ENCODE measurements around the gene MSH2.
"Not testable (repeated sequence)": the region's sequence is repeated elsewhere in the genome, so short reads cannot be mapped to it uniquely, and the experiment has no call there.

MSH2 gene

DNA sequence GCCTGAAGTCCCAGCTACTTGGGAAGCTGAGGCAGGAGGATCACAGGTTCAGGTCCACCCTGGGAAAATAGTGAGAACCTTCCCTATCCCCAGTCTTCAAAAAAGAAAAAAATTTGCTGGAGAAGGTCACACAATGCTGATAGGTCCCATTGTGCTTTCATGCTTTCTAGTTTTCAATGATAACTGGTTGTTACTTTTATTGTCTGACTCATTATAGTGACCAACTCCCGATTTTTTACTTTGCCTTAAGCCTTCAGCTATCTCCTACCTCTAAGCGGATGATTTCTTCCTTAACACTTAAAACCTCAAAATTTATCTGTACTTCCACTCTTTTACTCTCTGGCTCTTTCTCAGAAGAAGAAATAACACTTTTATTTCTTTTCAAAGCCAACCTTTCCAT, 17.3 kb downstream of the MSH2 start:
- TF ChIP-seq, protein P1, sequence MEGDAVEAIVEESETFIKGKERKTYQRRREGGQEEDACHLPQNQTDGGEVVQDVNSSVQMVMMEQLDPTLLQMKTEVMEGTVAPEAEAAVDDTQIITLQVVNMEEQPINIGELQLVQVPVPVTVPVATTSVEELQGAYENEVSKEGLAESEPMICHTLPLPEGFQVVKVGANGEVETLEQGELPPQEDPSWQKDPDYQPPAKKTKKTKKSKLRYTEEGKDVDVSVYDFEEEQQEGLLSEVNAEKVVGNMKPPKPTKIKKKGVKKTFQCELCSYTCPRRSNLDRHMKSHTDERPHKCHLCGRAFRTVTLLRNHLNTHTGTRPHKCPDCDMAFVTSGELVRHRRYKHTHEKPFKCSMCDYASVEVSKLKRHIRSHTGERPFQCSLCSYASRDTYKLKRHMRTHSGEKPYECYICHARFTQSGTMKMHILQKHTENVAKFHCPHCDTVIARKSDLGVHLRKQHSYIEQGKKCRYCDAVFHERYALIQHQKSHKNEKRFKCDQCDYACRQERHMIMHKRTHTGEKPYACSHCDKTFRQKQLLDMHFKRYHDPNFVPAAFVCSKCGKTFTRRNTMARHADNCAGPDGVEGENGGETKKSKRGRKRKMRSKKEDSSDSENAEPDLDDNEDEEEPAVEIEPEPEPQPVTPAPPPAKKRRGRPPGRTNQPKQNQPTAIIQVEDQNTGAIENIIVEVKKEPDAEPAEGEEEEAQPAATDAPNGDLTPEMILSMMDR (IDR thresholded peaks at IDR 0.05; ENCODE audit: insufficient read depth, low read length, poor library complexity, severe bottlenecking): no peak
- Histone ChIP-seq H3K27me3 (replicated peaks; ENCODE audit: control insufficient read depth, insufficient read depth, low read length) (no peaks in the 10 kb centered on the region), H3K4me3 (replicated peaks; ENCODE audit: low read depth, low read length) (no peak overlapping the region), H3K36me3 (ENCODE audit: control insufficient read depth, insufficient read depth, low read length) (peaks cover 4% of the 10 kb centered on the region)
- DNase-seq (ENCODE audit: extremely low read depth, insufficient read length): no peak

DNA sequence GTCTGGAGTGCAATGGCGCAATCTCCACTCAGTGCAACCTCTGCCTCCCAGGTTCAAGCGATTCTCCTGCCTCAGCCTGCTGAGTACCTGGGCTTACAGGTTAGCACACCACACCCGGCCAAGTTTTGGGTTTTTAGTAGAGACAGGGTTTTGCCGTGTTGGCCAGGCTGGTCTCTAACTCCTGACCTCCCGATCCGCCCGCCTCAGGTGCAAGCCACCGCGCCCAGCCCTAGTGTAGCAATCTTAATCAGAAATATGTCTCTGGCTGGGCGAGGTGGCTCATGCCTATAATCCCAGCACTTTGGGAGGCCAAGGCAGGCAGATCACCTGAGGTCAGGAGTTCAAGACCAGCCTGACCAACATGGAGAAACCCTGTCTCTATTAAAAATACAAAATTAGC, 17.7 kb downstream of the MSH2 start:
- not testable (repeated sequence) for DNase-seq (ENCODE audit: extremely low read depth, insufficient read length); H3K4me3 ChIP-seq (replicated peaks; ENCODE audit: low read depth, low read length); H3K27me3 ChIP-seq (replicated peaks; ENCODE audit: control insufficient read depth, insufficient read depth, low read length); H3K36me3 ChIP-seq (ENCODE audit: control insufficient read depth, insufficient read depth, low read length)

DNA sequence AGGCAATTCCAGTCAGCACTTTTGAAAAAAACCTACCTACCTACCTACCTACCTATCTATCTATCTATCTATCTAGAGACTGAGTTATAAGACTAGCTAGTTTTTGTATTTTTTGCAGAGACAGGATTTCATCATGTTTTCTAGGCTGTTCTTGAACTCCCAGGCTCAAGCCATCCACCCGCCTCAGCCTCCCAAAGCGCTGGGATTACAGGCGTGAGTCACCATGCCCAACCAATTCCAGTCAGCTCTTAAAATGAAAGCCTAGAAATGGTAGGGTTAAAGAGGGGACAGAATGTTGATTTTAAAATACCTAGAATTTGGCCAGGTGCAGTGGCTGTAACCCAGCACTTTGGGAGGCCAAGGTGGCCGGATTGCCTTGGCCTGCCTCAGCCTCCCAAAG, 19.1 kb downstream of the MSH2 start:
- H3K27me3 ChIP-seq (replicated peaks; ENCODE audit: control insufficient read depth, insufficient read depth, low read length): no peaks in the 10 kb centered on the region
- H3K36me3 ChIP-seq (ENCODE audit: control insufficient read depth, insufficient read depth, low read length): peaks cover 2% of the 10 kb centered on the region
- DNase-seq (ENCODE audit: extremely low read depth, insufficient read length): no peak
- TF ChIP-seq, protein P1 (IDR thresholded peaks at IDR 0.05; ENCODE audit: insufficient read depth, low read length, poor library complexity, severe bottlenecking): no peak
- no peak overlapping the region for H3K4me3 ChIP-seq (replicated peaks; ENCODE audit: low read depth, low read length)

DNA sequence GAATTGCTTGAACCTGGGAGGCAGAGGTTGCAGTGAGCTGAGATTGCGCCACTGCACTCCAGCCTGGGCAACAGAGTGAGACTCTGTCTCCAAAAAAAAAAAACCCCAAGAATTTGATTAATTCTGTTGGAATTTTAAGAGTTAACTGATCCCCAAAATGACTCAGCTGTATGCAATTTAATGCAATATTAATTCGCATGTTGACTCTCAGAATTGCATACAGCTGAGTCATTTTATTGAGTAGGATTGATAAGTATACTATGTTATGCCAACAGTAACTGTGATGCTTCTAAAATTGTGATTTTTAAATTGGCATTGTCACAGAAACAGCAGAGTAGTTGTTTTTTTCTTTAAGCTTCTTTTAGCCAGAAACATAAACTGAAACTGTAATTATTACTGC, 19.6 kb downstream of the MSH2 start:
- H3K27me3 ChIP-seq (replicated peaks; ENCODE audit: control insufficient read depth, insufficient read depth, low read length): no peaks in the 10 kb centered on the region
- peaks cover 1% of the 10 kb centered on the region for H3K36me3 ChIP-seq (ENCODE audit: control insufficient read depth, insufficient read depth, low read length)
- no peak overlapping the region for H3K4me3 ChIP-seq (replicated peaks; ENCODE audit: low read depth, low read length)
- DNase-seq (ENCODE audit: extremely low read depth, insufficient read length): no peak
- TF ChIP-seq, protein P1 (IDR thresholded peaks at IDR 0.05; ENCODE audit: insufficient read depth, low read length, poor library complexity, severe bottlenecking): no peak

DNA sequence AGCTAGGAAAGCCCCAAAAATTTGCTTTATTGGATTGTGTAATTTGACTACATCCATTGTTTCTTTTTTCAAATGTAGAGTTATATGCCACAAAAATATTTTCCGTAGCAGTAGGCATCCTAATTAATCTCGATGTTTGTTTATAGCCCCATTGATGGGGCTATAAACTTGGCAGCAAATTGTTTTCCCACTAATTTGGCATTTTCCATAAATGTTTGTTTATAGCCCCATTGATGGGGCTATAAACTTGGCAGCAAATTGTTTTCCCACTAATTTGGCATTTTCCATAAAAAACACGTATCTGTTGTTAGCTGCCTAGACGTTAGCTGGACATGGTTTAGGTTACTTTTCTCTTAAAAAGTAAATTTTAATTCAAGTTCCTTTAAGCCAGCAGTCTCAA, 23.8 kb downstream of the MSH2 start:
- TF ChIP-seq, protein P1 (IDR thresholded peaks at IDR 0.05; ENCODE audit: insufficient read depth, low read length, poor library complexity, severe bottlenecking): no peak
- Histone ChIP-seq H3K4me3 (replicated peaks; ENCODE audit: low read depth, low read length) (no peak overlapping the region), H3K36me3 (ENCODE audit: control insufficient read depth, insufficient read depth, low read length) (peaks cover 7% of the 10 kb centered on the region), H3K27me3 (replicated peaks; ENCODE audit: control insufficient read depth, insufficient read depth, low read length) (no peaks in the 10 kb centered on the region)
- no peak for DNase-seq (ENCODE audit: extremely low read depth, insufficient read length)

DNA sequence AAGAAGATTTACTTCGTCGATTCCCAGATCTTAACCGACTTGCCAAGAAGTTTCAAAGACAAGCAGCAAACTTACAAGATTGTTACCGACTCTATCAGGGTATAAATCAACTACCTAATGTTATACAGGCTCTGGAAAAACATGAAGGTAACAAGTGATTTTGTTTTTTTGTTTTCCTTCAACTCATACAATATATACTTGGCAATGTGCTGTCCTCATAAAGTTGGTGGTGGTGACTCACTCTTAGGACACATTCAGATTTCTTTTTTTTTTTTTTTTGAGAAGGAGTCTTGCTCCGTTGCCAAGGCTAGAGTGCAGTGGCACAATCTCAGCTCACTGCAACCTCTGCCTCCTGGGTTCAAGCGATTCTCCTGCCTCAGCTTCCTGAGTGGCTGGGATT, 26.8 kb downstream of the MSH2 start:
- TF ChIP-seq, protein P1 (IDR thresholded peaks at IDR 0.05; ENCODE audit: insufficient read depth, low read length, poor library complexity, severe bottlenecking): no peak
- H3K4me3 ChIP-seq (replicated peaks; ENCODE audit: low read depth, low read length): no peak overlapping the region
- peaks cover 6% of the 10 kb centered on the region for H3K36me3 ChIP-seq (ENCODE audit: control insufficient read depth, insufficient read depth, low read length)
- DNase-seq (ENCODE audit: extremely low read depth, insufficient read length): no peak
- no peaks in the 10 kb centered on the region for H3K27me3 ChIP-seq (replicated peaks; ENCODE audit: control insufficient read depth, insufficient read depth, low read length)

DNA sequence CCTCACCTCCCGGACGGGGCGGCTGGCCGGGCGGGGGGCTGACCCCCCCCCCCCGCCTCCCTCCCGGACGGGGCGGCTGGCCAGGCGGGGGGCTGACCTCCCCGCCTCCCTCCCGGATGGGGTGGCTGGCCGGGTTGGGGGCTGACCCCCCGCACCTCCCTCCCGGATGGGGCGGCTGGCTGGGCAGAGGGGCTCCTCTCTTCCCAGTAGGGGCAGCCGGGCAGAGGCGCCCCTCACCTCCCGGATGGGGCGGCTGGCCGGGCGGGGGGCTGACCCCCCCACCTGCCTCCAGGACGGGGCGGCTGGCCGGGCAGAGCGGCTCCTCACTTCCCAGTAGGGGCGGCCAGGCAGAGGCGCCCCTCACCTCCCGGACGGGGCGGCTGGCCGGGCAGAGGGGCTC, 30.1 kb downstream of the MSH2 start:
- H3K27me3 ChIP-seq (replicated peaks; ENCODE audit: control insufficient read depth, insufficient read depth, low read length); H3K36me3 ChIP-seq (ENCODE audit: control insufficient read depth, insufficient read depth, low read length); H3K4me3 ChIP-seq (replicated peaks; ENCODE audit: low read depth, low read length); DNase-seq (ENCODE audit: extremely low read depth, insufficient read length): not testable (repeated sequence)

DNA sequence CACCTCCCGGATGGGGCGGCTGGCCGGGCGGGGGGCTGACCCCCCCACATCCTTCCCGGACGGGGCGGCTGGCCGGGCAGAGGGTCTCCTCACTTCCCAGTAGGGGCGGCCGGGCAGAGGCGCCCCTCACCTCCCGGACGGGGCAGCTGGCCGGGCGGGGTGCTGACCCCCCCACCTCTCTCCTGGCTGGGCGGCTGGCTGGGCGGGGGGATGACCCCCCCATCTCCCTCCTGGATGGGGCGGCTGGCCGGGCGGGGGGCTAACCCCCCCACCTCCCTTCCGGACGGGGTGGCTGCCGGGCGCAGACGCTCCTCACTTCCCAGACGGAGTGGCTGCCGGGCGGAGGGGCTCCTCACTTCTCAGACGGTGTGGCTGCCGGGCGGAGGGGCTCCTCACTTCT, 30.5 kb downstream of the MSH2 start:
- not testable (repeated sequence) for DNase-seq (ENCODE audit: extremely low read depth, insufficient read length); H3K36me3 ChIP-seq (ENCODE audit: control insufficient read depth, insufficient read depth, low read length); H3K27me3 ChIP-seq (replicated peaks; ENCODE audit: control insufficient read depth, insufficient read depth, low read length); H3K4me3 ChIP-seq (replicated peaks; ENCODE audit: low read depth, low read length)

Measured in GM06990 (cell line).